Measurements from ENCODE around the gene PRR35.

Gene PRR35

GRCh38 chr16:518858-519257 is 41.3 kb upstream of the PRR35 start:
- H3K27ac ChIP-seq (ENCODE audit: low read depth, low read length), result no peak overlapping the region
- H3K4me3 ChIP-seq (ENCODE audit: low read length), result no peak overlapping the region
- no peaks in the 10 kb centered on the region for H3K9me3 ChIP-seq (ENCODE audit: control insufficient read depth, insufficient read depth, low read length)
- H3K27me3 ChIP-seq (ENCODE audit: control insufficient read depth, low read length), result no peaks in the 10 kb centered on the region
- no peaks in the 10 kb centered on the region; the same call in 1 of the 2 replicates for H4K20me1 ChIP-seq (ENCODE audit: control insufficient read depth, insufficient read depth, low read depth, low read length)
- H3K4me2 ChIP-seq (ENCODE audit: low read length), result no peak overlapping the region
- no peaks in the 10 kb centered on the region for H3F3A ChIP-seq (ENCODE audit: control insufficient read depth, insufficient read depth)
- H3K9me2 ChIP-seq (replicated peaks; ENCODE audit: control insufficient read depth, low read length), result no peaks in the 10 kb centered on the region
- no peak for TF ChIP-seq CTCF (IDR thresholded peaks at IDR 0.05; ENCODE audit: low read depth, low read length, poor library complexity, severe bottlenecking)
- TF ChIP-seq EZH2phosphoT487 (IDR thresholded peaks at IDR 0.05; ENCODE audit: borderline replicate concordance, low read length), result no peak
- peaks cover 4% of the 10 kb centered on the region for H3K4me1 ChIP-seq (ENCODE audit: control insufficient read depth, low read length)
- no peaks in the 10 kb centered on the region; the same call in 1 of the 2 replicates for H3K79me2 ChIP-seq (ENCODE audit: control insufficient read depth, low read length)
- H3K36me3 ChIP-seq (ENCODE audit: control insufficient read depth, low read length), result peaks cover 10% of the 10 kb centered on the region; the same call in 1 of the 2 replicates

DNA sequence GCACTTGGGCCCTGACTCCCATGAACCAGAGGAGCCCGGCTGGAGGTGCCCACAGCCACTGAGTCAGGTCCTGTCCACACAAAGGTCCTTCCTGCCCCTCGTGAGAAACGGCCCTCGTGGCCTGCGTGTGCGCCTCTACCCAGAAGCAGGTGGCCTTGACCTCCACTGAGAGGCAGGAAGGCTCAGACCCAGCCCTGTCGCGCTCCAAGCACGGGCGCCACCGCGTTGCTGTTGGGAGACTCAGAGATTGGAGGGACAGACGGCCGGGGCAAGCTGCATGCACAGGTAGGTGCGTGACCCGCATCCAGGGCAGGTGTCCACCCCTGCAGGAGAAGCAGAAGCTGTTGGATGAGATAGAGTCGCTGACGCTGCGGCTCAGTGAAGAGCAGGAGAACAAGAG is 40.8 kb upstream of the PRR35 start:
- Histone ChIP-seq H3K9me3 (ENCODE audit: control insufficient read depth, insufficient read depth, low read length) (no peaks in the 10 kb centered on the region), H3K9me2 (replicated peaks; ENCODE audit: control insufficient read depth, low read length) (no peaks in the 10 kb centered on the region), H4K20me1 (ENCODE audit: control insufficient read depth, insufficient read depth, low read depth, low read length) (no peaks in the 10 kb centered on the region; the same call in 1 of the 2 replicates), H3K27ac (ENCODE audit: low read depth, low read length) (no peak overlapping the region), H3F3A (ENCODE audit: control insufficient read depth, insufficient read depth) (no peaks in the 10 kb centered on the region), H3K4me3 (ENCODE audit: low read length) (no peak overlapping the region), H3K79me2 (ENCODE audit: control insufficient read depth, low read length) (peaks cover 6% of the 10 kb centered on the region), H3K4me2 (ENCODE audit: low read length) (no peak overlapping the region), H3K27me3 (ENCODE audit: control insufficient read depth, low read length) (no peaks in the 10 kb centered on the region), H3K4me1 (ENCODE audit: control insufficient read depth, low read length) (peaks cover 10% of the 10 kb centered on the region), H3K36me3 (ENCODE audit: control insufficient read depth, low read length) (peaks cover 10% of the 10 kb centered on the region; the same call in 1 of the 2 replicates)
- no peak for TF ChIP-seq CTCF (IDR thresholded peaks at IDR 0.05; ENCODE audit: low read depth, low read length, poor library complexity, severe bottlenecking)
- no peak for TF ChIP-seq EZH2phosphoT487 (IDR thresholded peaks at IDR 0.05; ENCODE audit: borderline replicate concordance, low read length)

DNA sequence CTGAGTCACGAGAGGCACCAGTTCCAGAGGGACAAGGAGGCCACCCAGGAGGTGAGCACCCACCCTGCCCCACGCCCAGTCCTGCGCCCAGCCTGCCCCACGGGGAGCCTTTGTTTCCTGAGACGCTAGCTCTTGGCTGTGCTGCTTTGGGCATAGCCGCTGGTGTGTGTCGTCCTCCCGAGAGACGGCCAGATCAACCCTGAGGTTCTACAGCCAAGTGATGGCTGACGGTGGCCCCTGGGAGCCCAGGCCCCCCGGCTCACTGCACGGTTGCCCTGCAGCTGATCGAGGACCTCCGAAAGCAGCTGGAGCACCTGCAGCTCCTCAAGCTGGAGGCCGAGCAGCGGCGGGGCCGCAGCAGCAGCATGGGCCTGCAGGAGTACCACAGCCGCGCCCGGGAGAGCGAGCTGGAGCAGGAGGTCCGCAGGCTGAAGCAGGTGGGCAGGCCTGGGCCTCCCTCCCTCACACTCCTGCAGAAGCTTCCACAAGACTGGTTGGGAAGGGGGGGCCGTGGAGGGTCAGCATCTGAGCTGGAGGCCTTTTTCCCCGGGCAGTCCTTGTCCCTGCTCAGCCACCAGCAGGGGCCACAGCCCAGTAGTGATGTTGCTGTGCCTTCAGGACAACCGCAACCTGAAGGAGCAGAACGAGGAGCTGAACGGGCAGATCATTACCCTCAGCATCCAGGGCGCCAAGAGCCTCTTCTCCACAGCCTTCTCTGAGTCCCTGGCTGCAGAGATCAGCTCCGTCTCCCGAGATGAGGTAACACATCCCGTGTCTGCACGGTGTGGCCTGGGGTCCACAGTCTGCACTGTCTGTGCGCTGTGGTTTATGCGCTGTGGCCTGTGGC is 40.1 kb upstream of the PRR35 start:
- peaks cover 13% of the 10 kb centered on the region for H3K36me3 ChIP-seq (ENCODE audit: control insufficient read depth, low read length)

More for the DNA sequence above, 40.1 kb upstream of the PRR35 start:
- Histone ChIP-seq H3K4me1 (ENCODE audit: control insufficient read depth, low read length) (peaks cover 12% of the 10 kb centered on the region), H3K79me2 (ENCODE audit: control insufficient read depth, low read length) (peaks cover 12% of the 10 kb centered on the region), H3F3A (ENCODE audit: control insufficient read depth, insufficient read depth) (no peaks in the 10 kb centered on the region), H3K9me2 (replicated peaks; ENCODE audit: control insufficient read depth, low read length) (no peaks in the 10 kb centered on the region), H3K27ac (ENCODE audit: low read depth, low read length) (no peak overlapping the region), H3K27me3 (ENCODE audit: control insufficient read depth, low read length) (no peaks in the 10 kb centered on the region), H3K4me2 (ENCODE audit: low read length) (no peak overlapping the region), H3K9me3 (ENCODE audit: control insufficient read depth, insufficient read depth, low read length) (no peaks in the 10 kb centered on the region), H3K4me3 (ENCODE audit: low read length) (no peak overlapping the region), H4K20me1 (ENCODE audit: control insufficient read depth, insufficient read depth, low read depth, low read length) (no peaks in the 10 kb centered on the region; the same call in 1 of the 2 replicates)
- TF ChIP-seq EZH2phosphoT487 (IDR thresholded peaks at IDR 0.05; ENCODE audit: borderline replicate concordance, low read length) (no peak), CTCF (IDR thresholded peaks at IDR 0.05; ENCODE audit: low read depth, low read length, poor library complexity, severe bottlenecking) (no peak)

Measured in DOHH2 (cell line).